SK-N-SH treated with all-trans-retinoic acid at 6 μM for 48 hours (cell line): ENCODE results near the gene RAE1.

Source experiments
- ARNTL ChIP-seq: fragments of 450-650 bp; formaldehyde crosslinking; IDR thresholded peaks from 2 replicates; pipeline ENCODE4 v1.5.0; 2020; ENCODE audit warnings: low read depth, mild to moderate bottlenecking, moderate library complexity, borderline replicate concordance
- BACH2 ChIP-seq: fragments of 250-450 bp; sonication (Bioruptor Pico); IDR thresholded peaks from 2 replicates; pipeline ENCODE4 v1.9.0; 2021; ENCODE audit warnings: mild to moderate bottlenecking, borderline replicate concordance
- ISL1 ChIP-seq: fragments of 250-450 bp; sonication (Bioruptor Pico); IDR thresholded peaks from 2 replicates; pipeline ENCODE4 v2.1.2; 2022; ENCODE audit warnings: mild to moderate bottlenecking, moderate library complexity
- OSR1 ChIP-seq: fragments of 250-450 bp; sonication (Bioruptor Pico); IDR thresholded peaks from 2 replicates; pipeline ENCODE4 v1.8.0; 2022; ENCODE audit warnings: moderate library complexity, mild to moderate bottlenecking, inconsistent platforms
- RARB ChIP-seq: fragments of 250-450 bp; sonication (Bioruptor Pico); IDR thresholded peaks from 2 replicates; pipeline ENCODE4 v1.8.0; 2021; ENCODE audit warnings: mild to moderate bottlenecking, moderate library complexity
- TOX ChIP-seq: fragments of 250-450 bp; sonication (Bioruptor Pico); IDR thresholded peaks from 2 replicates; pipeline ENCODE4 v1.8.0; 2021; ENCODE audit warnings: mild to moderate bottlenecking, moderate library complexity, borderline replicate concordance
- ZFP3 ChIP-seq: fragments of 250-450 bp; sonication (Bioruptor Pico); IDR thresholded peaks from 2 replicates; pipeline ENCODE4 v1.5.0; 2020; ENCODE audit warnings: mild to moderate bottlenecking, moderate library complexity
- ZFP30 ChIP-seq: fragments of 450-650 bp; formaldehyde crosslinking; IDR thresholded peaks from 2 replicates; pipeline ENCODE4 v1.5.0; 2022; ENCODE audit warnings: mild to moderate bottlenecking, moderate library complexity
- ZNF8 ChIP-seq: fragments of 450-650 bp; formaldehyde crosslinking; IDR thresholded peaks from 2 replicates; pipeline ENCODE4 v1.5.0; 2020; ENCODE audit warnings: mild to moderate bottlenecking, moderate library complexity
- TF ChIP-seq, protein P1 (sequence below): fragments of 250-450 bp; sonication (Bioruptor Pico); IDR thresholded peaks from 2 replicates; pipeline ENCODE4 v1.5.1; 2020; ENCODE audit warnings: low read depth, mild to moderate bottlenecking, moderate library complexity
- TF ChIP-seq, protein P2 (sequence below): fragments of 250-450 bp; sonication (Bioruptor Pico); IDR thresholded peaks from 2 replicates; pipeline ENCODE4 v1.8.0; 2020; ENCODE audit warnings: mild to moderate bottlenecking, moderate library complexity, borderline replicate concordance

DNA sequence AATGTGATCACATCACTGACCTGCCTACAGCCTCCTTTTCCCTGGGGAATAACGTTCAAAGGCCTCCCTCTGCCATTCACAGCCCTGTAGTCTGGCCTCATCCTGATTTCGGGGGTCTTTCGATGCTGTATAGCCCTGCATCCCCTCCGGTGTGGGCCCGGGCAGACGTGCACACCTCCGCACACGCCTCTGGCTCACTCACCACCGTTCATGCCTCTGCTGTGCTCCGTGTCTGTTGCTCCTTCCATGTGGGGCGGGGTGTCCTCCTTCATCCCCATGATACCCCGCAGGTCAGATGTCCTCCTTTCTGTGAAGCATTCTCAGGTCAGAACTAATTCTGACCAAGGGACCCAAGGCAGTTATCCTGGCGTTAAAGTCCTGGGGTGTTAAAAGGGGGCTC is 26.3 kb downstream of the RAE1 start:
- TF ChIP-seq, protein P1, sequence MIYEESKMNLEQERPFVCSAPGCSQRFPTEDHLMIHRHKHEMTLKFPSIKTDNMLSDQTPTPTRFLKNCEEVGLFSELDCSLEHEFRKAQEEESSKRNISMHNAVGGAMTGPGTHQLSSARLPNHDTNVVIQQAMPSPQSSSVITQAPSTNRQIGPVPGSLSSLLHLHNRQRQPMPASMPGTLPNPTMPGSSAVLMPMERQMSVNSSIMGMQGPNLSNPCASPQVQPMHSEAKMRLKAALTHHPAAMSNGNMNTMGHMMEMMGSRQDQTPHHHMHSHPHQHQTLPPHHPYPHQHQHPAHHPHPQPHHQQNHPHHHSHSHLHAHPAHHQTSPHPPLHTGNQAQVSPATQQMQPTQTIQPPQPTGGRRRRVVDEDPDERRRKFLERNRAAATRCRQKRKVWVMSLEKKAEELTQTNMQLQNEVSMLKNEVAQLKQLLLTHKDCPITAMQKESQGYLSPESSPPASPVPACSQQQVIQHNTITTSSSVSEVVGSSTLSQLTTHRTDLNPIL, result no peak
- TF ChIP-seq ZNF8 (CRISPR knock-in tag) (no peak), RARB (CRISPR knock-in tag) (no peak), OSR1 (CRISPR knock-in tag) (no peak), TOX (CRISPR knock-in tag) (no peak), ZFP3 (CRISPR knock-in tag) (no peak), ISL1 (CRISPR knock-in tag) (no peak), BACH2 (no peak), ARNTL (CRISPR knock-in tag) (no peak), ZFP30 (CRISPR knock-in tag) (no peak)
- TF ChIP-seq, protein P2, sequence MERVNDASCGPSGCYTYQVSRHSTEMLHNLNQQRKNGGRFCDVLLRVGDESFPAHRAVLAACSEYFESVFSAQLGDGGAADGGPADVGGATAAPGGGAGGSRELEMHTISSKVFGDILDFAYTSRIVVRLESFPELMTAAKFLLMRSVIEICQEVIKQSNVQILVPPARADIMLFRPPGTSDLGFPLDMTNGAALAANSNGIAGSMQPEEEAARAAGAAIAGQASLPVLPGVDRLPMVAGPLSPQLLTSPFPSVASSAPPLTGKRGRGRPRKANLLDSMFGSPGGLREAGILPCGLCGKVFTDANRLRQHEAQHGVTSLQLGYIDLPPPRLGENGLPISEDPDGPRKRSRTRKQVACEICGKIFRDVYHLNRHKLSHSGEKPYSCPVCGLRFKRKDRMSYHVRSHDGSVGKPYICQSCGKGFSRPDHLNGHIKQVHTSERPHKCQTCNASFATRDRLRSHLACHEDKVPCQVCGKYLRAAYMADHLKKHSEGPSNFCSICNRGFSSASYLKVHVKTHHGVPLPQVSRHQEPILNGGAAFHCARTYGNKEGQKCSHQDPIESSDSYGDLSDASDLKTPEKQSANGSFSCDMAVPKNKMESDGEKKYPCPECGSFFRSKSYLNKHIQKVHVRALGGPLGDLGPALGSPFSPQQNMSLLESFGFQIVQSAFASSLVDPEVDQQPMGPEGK (CRISPR knock-in tag), result no peak
